NB4 (cell line): ENCODE data around the gene KCTD7.
"Not testable (repeated sequence)": the region's sequence is repeated elsewhere in the genome, so short reads cannot be mapped to it uniquely, and the experiment has no call there.

Experiments
- CTCF ChIP-seq: IDR thresholded peaks from one replicate; pipeline ENCODE4 v1.5.1; 2012; ENCODE audit warnings: low read depth, low read length
- POLR2A ChIP-seq: IDR thresholded peaks from 2 replicates; pipeline ENCODE4 v1.6.1; 2011; ENCODE audit warnings: mild to moderate bottlenecking; ENCODE audit not compliant: insufficient read length; ENCODE audit errors: extremely low read depth

DNA sequence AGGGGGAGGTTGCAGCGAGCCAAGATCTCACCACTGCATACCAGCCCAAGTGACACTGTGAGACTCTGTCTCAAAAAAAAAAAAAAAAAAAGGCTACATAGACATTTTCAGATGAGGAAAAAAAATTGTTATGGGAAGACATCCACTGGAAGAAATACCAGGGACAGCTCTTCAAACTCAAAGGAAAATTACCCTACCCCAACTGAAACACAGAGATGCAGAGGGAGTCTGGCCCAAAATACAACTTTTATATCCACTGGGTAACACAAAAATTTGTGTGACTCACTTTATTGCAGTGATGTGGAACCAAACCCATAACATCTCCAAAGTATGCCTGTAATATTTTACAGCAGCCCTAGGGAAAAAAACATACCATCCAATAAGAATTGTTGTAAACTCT lies 40.5 kb upstream of the KCTD7 start:
- TF ChIP-seq CTCF, POLR2A: not testable (repeated sequence)
